Glutamatergic neuron (in vitro differentiated cells): ENCODE measurements around the gene KCNQ1. TPM values are rescaled to one million over a fixed set of nuclear protein-coding genes. Genes with fewer than 3 reads are reported as not detected.

Experiments
- DNase-seq: peaks from one replicate; pipeline ENCODE4 v3.0.0; 2022
- H3K27ac Mint-ChIP-seq: one replicate; pipeline ENCODE4 v1.8.0; 2020; ENCODE audit warnings: mild to moderate bottlenecking, mixed read lengths, inconsistent platforms; ENCODE audit not compliant: unreplicated experiment
- H3K27me3 Mint-ChIP-seq: one replicate; pipeline ENCODE4 v1.8.0; 2020; ENCODE audit warnings: mild to moderate bottlenecking, moderate library complexity, mixed read lengths, inconsistent platforms; ENCODE audit not compliant: unreplicated experiment
- H3K36me3 Mint-ChIP-seq: one replicate; pipeline ENCODE4 v1.8.0; 2020; ENCODE audit warnings: mild to moderate bottlenecking, mixed read lengths, inconsistent platforms; ENCODE audit not compliant: unreplicated experiment
- H3K4me1 Mint-ChIP-seq: one replicate; pipeline ENCODE4 v1.8.0; 2020; ENCODE audit warnings: mild to moderate bottlenecking, low read depth, mixed read lengths, inconsistent platforms; ENCODE audit not compliant: unreplicated experiment
- H3K4me3 Mint-ChIP-seq: one replicate; pipeline ENCODE4 v1.8.0; 2020; ENCODE audit warnings: mild to moderate bottlenecking, mixed read lengths, inconsistent platforms; ENCODE audit not compliant: unreplicated experiment
- H3K9me3 Mint-ChIP-seq: one replicate; pipeline ENCODE4 v1.8.0; 2020; ENCODE audit warnings: mild to moderate bottlenecking, moderate library complexity, mixed read lengths, inconsistent platforms; ENCODE audit not compliant: unreplicated experiment
- total RNA-seq: library from RNA; stranded (reverse); fragmentation: NEBNext Ultra II Directional; extraction: Animal tissue kit (Norgen Biotek cat#: 25700); gene quantifications from one replicate; pipeline ENCODE4 v1.2.1, GENCODE V29; 2021; ENCODE audit not compliant: unreplicated experiment
- TF ChIP-seq, protein P1 (sequence below): fragments of 200-600 bp; sonication (generic); IDR thresholded peaks from one replicate; pipeline ENCODE4 v1.5.0; 2021; ENCODE audit not compliant: partially characterized antibody, unreplicated experiment

The KCNQ1 gene
- total RNA-seq, 1 donor from 2014 or later = 0.44 TPM

DNA sequence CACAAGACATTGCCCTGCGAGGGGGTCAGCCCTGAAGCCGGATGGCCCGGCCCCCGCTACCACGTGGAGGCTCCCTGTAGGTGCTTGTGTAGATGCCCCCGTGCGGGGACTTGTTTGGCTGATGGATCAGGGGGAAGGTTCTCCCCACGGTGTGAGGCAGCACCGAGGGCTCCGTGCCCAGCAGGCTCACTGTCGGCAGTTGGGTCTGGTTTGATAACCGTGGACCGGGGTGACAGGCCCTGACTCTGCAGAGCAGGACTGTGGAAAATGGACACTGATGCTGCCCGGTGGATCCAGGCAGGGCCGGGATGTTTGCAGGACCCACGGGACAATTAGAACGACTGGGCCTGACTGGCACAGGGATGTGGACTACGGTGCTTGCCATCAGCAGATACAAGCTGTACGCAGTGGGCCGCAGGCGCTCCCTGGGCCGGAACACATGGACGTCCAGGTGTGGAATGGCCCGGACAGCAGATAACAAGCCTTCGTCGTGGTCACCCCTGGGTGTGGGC is 19.0 kb downstream of the KCNQ1 start:
- H3K27me3 Mint-ChIP-seq = peaks cover 6% of the 10 kb centered on the region
- TF ChIP-seq, protein P1, sequence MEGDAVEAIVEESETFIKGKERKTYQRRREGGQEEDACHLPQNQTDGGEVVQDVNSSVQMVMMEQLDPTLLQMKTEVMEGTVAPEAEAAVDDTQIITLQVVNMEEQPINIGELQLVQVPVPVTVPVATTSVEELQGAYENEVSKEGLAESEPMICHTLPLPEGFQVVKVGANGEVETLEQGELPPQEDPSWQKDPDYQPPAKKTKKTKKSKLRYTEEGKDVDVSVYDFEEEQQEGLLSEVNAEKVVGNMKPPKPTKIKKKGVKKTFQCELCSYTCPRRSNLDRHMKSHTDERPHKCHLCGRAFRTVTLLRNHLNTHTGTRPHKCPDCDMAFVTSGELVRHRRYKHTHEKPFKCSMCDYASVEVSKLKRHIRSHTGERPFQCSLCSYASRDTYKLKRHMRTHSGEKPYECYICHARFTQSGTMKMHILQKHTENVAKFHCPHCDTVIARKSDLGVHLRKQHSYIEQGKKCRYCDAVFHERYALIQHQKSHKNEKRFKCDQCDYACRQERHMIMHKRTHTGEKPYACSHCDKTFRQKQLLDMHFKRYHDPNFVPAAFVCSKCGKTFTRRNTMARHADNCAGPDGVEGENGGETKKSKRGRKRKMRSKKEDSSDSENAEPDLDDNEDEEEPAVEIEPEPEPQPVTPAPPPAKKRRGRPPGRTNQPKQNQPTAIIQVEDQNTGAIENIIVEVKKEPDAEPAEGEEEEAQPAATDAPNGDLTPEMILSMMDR = no peak
- H3K4me1 Mint-ChIP-seq = no peaks in the 10 kb centered on the region
- no peaks in the 10 kb centered on the region for H3K9me3 Mint-ChIP-seq
- no peak overlapping the region for H3K27ac Mint-ChIP-seq
- DNase-seq = no peak
- peaks cover under 1% of the 10 kb centered on the region for H3K36me3 Mint-ChIP-seq
- H3K4me3 Mint-ChIP-seq = no peak overlapping the region

DNA sequence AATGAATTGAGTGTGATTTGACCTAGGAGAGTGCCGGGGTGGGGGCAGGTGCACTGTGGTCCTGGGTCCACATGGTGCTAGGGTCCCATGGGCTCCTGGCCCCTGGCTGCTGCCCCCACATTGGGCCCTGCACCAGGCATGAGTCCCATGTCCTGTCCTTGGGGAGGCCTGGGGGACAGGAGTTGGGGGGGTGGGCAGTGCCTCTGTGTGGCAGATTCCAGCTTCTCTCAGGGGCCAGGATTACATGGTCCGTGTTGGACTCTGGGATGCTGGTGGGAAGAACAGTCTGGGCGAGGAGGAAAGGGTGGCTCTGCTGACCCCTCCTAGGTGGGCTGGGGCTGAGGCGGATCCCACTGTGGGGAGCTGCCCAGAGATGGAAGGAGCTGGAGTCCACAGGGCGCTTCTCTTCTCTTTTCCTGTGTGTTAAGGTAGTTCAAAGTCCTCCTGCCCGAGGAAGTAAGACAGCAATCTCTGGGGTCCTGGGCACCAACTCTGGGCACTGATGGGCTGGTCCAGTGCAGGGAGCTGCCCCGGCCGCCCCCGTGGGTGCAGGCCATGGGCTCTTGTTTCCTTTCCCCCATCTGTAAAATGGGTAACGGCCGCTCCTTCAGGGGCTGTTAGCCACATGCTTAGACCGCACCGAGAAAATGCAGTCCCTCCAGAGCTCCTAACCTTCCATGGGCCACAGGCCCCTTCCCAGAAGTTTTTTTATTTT is 19.8 kb downstream of the KCNQ1 start:
- Mint-ChIP-seq H3K4me1 (no peaks in the 10 kb centered on the region), H3K9me3 (peaks cover 2% of the 10 kb centered on the region), H3K4me3 (no peak overlapping the region), H3K27me3 (peaks cover 8% of the 10 kb centered on the region), H3K27ac (no peak overlapping the region), H3K36me3 (peaks cover 4% of the 10 kb centered on the region)
- DNase-seq = no peak
- TF ChIP-seq, protein P1 = no peak

DNA sequence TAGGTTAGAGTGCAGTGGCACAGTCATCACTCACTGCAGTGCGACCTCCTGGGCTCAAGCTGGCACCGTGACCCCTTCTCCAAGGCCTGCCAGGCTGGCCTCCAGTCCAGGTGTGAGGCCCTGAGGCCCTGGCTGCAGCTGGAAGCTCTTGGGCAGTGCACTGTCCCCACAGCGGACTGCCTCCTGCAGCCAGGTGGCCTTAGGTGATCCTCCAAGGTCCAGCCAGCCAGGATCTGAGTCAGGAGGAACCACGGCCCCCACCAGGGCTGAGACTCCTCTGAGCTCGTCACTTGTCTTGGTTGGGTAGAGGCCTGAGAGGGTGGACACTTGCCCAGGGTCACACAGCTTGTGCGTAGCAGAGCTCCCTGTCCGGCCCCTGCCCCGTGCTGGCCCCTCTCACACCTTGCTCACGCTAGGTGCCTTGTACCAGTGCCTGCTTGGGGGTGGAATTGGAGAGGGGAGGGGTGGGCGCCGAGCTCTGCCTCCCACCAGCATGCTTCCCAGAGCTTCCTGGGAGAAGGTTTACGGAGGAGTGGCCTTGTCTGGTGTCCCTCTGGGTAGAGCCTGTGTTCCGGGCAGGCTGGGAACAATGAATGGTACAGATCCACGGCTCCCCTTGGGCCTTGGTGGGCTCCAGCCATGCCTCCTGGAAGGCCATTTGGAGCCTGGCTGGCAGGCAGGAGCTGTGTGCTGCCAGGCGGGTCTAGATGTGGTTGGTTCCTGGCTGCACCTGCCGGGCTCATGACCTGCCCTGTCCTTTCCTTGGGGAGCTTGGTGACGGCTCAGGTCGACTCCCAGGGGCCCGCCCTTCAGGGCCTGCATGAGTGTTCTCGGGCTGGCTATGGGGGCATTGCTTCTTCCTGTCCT is 20.6 kb downstream of the KCNQ1 start:
- Mint-ChIP-seq H3K27me3 (peaks cover 12% of the 10 kb centered on the region), H3K9me3 (peaks cover 2% of the 10 kb centered on the region), H3K4me3 (no peak overlapping the region), H3K4me1 (no peaks in the 10 kb centered on the region), H3K36me3 (peaks cover 4% of the 10 kb centered on the region), H3K27ac (no peak overlapping the region)
- DNase-seq = no peak
- TF ChIP-seq, protein P1 = no peak

DNA sequence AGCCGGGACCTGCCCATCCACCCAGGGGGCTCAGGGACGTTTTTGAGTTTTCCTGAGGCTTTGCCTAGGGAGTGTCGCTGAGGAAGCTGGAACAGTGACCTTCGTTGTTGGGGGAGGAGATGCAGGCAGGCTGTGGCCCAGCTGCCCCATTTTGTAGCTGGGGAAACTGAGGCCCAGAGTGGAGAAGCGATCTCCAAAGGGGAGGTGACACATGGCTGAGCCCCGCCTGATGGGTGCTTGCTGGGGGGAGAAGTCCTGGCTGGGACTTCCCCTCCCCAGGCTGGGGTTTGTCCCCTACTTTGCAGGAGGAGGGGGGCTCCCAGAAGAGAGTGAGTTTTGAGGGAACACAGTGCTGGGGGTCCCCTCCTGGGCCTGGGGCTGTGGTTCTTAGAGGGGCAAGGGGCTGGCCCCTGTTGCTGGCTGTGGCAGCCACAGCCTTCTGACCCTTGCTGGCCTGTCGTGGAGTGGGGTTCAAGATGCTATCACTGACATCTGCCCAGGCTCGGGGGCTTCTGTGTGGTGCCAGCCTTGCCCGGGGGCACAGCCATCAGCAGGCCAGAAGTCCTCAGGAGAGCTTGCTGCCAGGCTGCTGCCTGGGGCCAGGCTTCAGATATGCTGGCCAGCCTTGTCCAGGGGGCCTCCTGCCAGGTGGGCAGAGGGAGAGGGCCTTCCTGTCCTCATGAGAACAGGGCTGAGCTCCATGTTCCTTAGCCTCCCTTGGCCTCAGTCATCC is 21.4 kb downstream of the KCNQ1 start:
- peaks cover 9% of the 10 kb centered on the region for H3K27me3 Mint-ChIP-seq
- H3K36me3 Mint-ChIP-seq = peaks cover 4% of the 10 kb centered on the region
- DNase-seq = no peak

More for the DNA sequence above, 21.4 kb downstream of the KCNQ1 start:
- Mint-ChIP-seq H3K27ac (no peak overlapping the region), H3K9me3 (peaks cover 2% of the 10 kb centered on the region), H3K4me3 (no peak overlapping the region), H3K4me1 (no peaks in the 10 kb centered on the region)
- TF ChIP-seq, protein P1 = no peak
